ENCODE measurements around the gene FBRS.

FBRS gene

GRCh38 chr16:30619202-30619601 lies 39.0 kb upstream of the FBRS start:
- H3K27me3 ChIP-seq, result no peaks in the 10 kb centered on the region
- H3K4me3 ChIP-seq (ENCODE audit: low read depth in 1 of 2, low read length in 1 of 2), result no peak overlapping the region
- peaks cover 1 to 6% of the 10 kb centered on the region in 2 experiments for H3K4me1 ChIP-seq (ENCODE audit: control insufficient read depth in 1 of 2, insufficient read depth in 1 of 2, low read depth in 1 of 2, low read length in 1 of 2)
- H3K36me3 ChIP-seq, result no peaks in the 10 kb centered on the region
- no peak for TF ChIP-seq CTCF (IDR thresholded peaks at IDR 0.05)
- no peaks in the 10 kb centered on the region for H3K9me3 ChIP-seq
- H3K27ac ChIP-seq, result no peak overlapping the region

- no peaks in the 10 kb centered on the region for H3K36me3 ChIP-seq
- H3K9me3 ChIP-seq, result no peaks in the 10 kb centered on the region
- no peak overlapping the region for H3K27ac ChIP-seq
- H3K4me1 ChIP-seq (ENCODE audit: control insufficient read depth in 1 of 2, insufficient read depth in 1 of 2, low read depth in 1 of 2, low read length in 1 of 2), result peaks cover 0 to 5% of the 10 kb centered on the region in 2 experiments
- TF ChIP-seq CTCF (IDR thresholded peaks at IDR 0.05), result no peak
- no peaks in the 10 kb centered on the region for H3K27me3 ChIP-seq
- H3K4me3 ChIP-seq (ENCODE audit: low read depth in 1 of 2, low read length in 1 of 2), result no peak overlapping the region
Measured at GRCh38 chr16:30619638-30620037, 38.6 kb upstream of the FBRS start.

GRCh38 chr16:30620169-30620568 lies 38.1 kb upstream of the FBRS start:
- Histone ChIP-seq H3K36me3 (no peaks in the 10 kb centered on the region), H3K4me1 (ENCODE audit: control insufficient read depth in 1 of 2, insufficient read depth in 1 of 2, low read depth in 1 of 2, low read length in 1 of 2) (peaks cover 0 to 5% of the 10 kb centered on the region in 2 experiments), H3K4me3 (ENCODE audit: low read depth in 1 of 2, low read length in 1 of 2) (no peak overlapping the region), H3K27me3 (no peaks in the 10 kb centered on the region), H3K9me3 (no peaks in the 10 kb centered on the region), H3K27ac (no peak overlapping the region)
- TF ChIP-seq CTCF (IDR thresholded peaks at IDR 0.05), result no peak

GRCh38 chr16:30621765-30622164 lies 36.5 kb upstream of the FBRS start:
- TF ChIP-seq CTCF (IDR thresholded peaks at IDR 0.05), result no peak
- no peak overlapping the region for H3K4me3 ChIP-seq (ENCODE audit: low read depth in 1 of 2, low read length in 1 of 2)
- H3K27ac ChIP-seq, result no peak overlapping the region
- peaks cover 0 to 5% of the 10 kb centered on the region in 2 experiments for H3K4me1 ChIP-seq (ENCODE audit: control insufficient read depth in 1 of 2, insufficient read depth in 1 of 2, low read depth in 1 of 2, low read length in 1 of 2)
- H3K9me3 ChIP-seq, result no peaks in the 10 kb centered on the region
- no peaks in the 10 kb centered on the region for H3K36me3 ChIP-seq
- H3K27me3 ChIP-seq, result no peaks in the 10 kb centered on the region

GRCh38 chr16:30622455-30623032 lies 35.7 kb upstream of the FBRS start:
- TF ChIP-seq CTCF (IDR thresholded peaks at IDR 0.05), result no peak
- Histone ChIP-seq H3K27me3 (no peaks in the 10 kb centered on the region), H3K36me3 (no peaks in the 10 kb centered on the region), H3K9me3 (no peaks in the 10 kb centered on the region), H3K4me3 (ENCODE audit: low read depth in 1 of 2, low read length in 1 of 2) (no peak overlapping the region), H3K4me1 (ENCODE audit: control insufficient read depth in 1 of 2, insufficient read depth in 1 of 2, low read depth in 1 of 2, low read length in 1 of 2) (peaks cover 0 to 4% of the 10 kb centered on the region in 2 experiments), H3K27ac (no peak overlapping the region)
